Activated CD4-positive, alpha-beta T cell treated with anti-CD3 and anti-CD28 coated beads for 36 hours (primary cell): ENCODE results near the gene C10orf67. TPM values are rescaled to one million over a fixed set of nuclear protein-coding genes. Genes with fewer than 3 reads are reported as not detected.
"Not testable (repeated sequence)": the region's sequence is repeated elsewhere in the genome, so short reads cannot be mapped to it uniquely, and the experiment has no call there.

Source experiments
- ATAC-seq: fragments of 200-7000 bp; cut with Tn5 transposase; one replicate; pipeline ENCODE4 v1.10.0; 2021; ENCODE audit warnings: mild to moderate bottlenecking, moderate library complexity
- CTCF ChIA-PET: fragments of 350-600 bp; sonication (Branson Sonifier 250); formaldehyde crosslinking; loops from one replicate; lab custom pipeline; 2021; ENCODE audit warnings: antibody characterized with exemption; lab: Charles Lee
- POLR2A ChIA-PET: fragments of 350-600 bp; sonication (Branson Sonifier 250); formaldehyde crosslinking; loops from one replicate; lab custom pipeline; 2021; ENCODE audit warnings: antibody characterized with exemption, inconsistent platforms; lab: Charles Lee
- DNase-seq: peaks from one replicate; pipeline ENCODE4 v3.0.0-alpha.2; 2020
- H3K27ac Mint-ChIP-seq: one replicate; pipeline ENCODE4 v1.8.0; 2021; ENCODE audit warnings: mixed read lengths
- H3K27me3 Mint-ChIP-seq: one replicate; pipeline ENCODE4 v1.8.0; 2021; ENCODE audit warnings: mixed read lengths
- H3K36me3 Mint-ChIP-seq: one replicate; pipeline ENCODE4 v1.8.0; 2021; ENCODE audit warnings: low read depth, mixed read lengths
- H3K4me1 Mint-ChIP-seq: one replicate; pipeline ENCODE4 v1.8.0; 2021; ENCODE audit warnings: mixed read lengths
- H3K4me3 Mint-ChIP-seq: one replicate; pipeline ENCODE4 v1.8.0; 2021; ENCODE audit warnings: mild to moderate bottlenecking, moderate library complexity, mixed read lengths
- H3K9me3 Mint-ChIP-seq: one replicate; pipeline ENCODE4 v1.8.0; 2021; ENCODE audit warnings: low read depth, mixed read lengths
- intact Hi-C, 2 experiments: fragments of 100-400 bp; cut with DNase I in 1 of 2; cut with micrococcal nuclease in 1 of 2; formaldehyde crosslinking; loops; one replicate each; pipeline versions ENCODE4 v1.14.2 to v1.15.1; 2022 to 2024; cut with DNase I, micrococcal nuclease
- total RNA-seq, 2 experiments: library from RNA; stranded (reverse); gene quantifications; one replicate each; pipeline ENCODE4 v1.2.3, GENCODE V29; 2021

Gene C10orf67
- total RNA-seq, 2 experiments from 2014 or later = 0.16 to 0.41 TPM

DNA sequence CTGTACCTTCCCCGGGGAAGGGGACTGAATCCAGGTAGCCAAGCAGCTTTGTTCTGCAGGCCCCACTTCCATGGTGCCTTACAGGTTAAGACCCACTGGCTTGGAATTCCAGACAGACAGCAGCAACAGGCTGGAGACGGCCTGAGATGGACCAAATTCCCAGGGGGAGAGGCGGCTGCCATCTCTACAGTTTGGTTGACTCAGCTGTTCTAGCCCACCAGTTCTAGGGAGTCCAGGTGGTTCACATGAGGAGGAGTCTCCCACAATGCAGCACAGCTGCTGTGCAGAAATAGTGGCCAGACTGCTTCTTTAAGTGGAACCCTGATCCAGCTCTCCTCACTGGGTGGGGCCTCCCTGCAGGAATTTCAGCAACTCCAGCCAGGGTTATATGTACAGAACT lies 74.1 kb downstream of the C10orf67 start:
- intact Hi-C loops = no loop called here
- H3K9me3 Mint-ChIP-seq = peaks cover 12% of the 10 kb centered on the region
- ChIA-PET CTCF (no interaction called here), POLR2A (no interaction called here)
- H3K27me3 Mint-ChIP-seq = peaks cover 2% of the 10 kb centered on the region
- ATAC-seq = no peak
- no peaks in the 10 kb centered on the region for H3K36me3 Mint-ChIP-seq
- no peaks in the 10 kb centered on the region for H3K4me1 Mint-ChIP-seq
- DNase-seq = no peak
- no peak overlapping the region for H3K4me3 Mint-ChIP-seq
- no peak overlapping the region for H3K27ac Mint-ChIP-seq

DNA sequence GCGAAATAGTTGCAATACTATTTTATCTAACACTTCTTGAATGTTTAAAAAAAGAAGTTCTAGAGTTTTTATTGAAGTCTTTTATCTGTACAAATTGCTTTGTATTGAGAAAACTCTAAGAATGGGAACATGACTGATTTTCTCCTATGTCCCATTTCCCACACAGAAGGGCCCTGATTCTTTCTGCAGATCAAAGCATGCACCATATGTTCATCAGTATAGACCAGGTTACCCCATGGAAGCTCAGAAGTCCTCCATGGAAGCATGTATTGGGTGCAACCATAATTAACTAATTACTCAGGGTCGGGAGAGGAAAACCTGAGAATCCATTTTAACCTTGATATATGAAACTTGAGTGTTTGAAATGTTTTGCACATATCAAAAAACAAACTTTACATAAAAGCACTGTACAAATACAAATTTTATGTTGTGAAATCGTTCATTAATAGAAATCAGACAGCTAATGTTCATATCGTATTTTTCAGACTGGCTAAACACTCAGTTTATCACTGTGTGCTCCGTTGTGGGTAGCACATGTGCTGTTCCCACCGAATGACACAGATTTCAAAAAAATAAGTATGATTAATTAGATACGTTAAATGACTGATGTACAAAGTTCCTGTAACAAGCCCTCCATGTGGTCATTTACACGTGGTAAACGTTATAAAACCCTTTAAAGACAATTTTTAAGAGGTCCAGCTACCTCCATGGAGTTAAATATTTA lies 81.0 kb downstream of the C10orf67 start:
- intact Hi-C loops = no loop called here
- Mint-ChIP-seq H3K27ac (no peak overlapping the region), H3K4me1 (no peaks in the 10 kb centered on the region), H3K27me3 (peaks cover 12% of the 10 kb centered on the region), H3K4me3 (no peak overlapping the region), H3K36me3 (no peaks in the 10 kb centered on the region), H3K9me3 (no peaks in the 10 kb centered on the region)
- ChIA-PET CTCF (interaction anchor here (1.0 kb wide), 1 partner anchor 106 kb away, joined by 3 read pairs; no protein-coding TSS in a partner anchor), POLR2A (no interaction called here)
- ATAC-seq (no peak), DNase-seq (no peak)

DNA sequence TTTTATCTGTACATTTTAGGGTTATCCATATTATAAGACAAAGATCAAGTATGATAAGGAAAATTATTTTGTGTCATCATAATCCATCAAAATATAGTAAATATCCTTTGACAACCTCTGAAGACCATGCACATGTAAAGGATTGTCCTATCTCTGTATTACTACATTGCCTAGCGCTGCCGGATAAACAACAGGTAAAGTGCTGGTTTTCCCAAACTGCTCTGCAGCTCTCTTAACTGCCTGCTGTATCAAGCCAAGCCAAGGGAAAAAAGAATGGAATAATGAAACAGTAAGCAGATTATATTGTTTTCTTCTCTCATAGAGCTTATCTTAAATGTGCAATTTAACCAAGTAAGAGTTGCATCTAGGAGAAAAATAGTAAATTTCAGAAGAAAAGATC lies 81.7 kb downstream of the C10orf67 start:
- Mint-ChIP-seq H3K9me3 (no peaks in the 10 kb centered on the region), H3K27me3 (peaks cover 11% of the 10 kb centered on the region), H3K4me1 (no peaks in the 10 kb centered on the region), H3K36me3 (no peaks in the 10 kb centered on the region), H3K4me3 (no peak overlapping the region), H3K27ac (no peak overlapping the region)
- ATAC-seq (no peak), DNase-seq (no peak)
- ChIA-PET CTCF (no interaction called here), POLR2A (no interaction called here)
- intact Hi-C loops = no loop called here

DNA sequence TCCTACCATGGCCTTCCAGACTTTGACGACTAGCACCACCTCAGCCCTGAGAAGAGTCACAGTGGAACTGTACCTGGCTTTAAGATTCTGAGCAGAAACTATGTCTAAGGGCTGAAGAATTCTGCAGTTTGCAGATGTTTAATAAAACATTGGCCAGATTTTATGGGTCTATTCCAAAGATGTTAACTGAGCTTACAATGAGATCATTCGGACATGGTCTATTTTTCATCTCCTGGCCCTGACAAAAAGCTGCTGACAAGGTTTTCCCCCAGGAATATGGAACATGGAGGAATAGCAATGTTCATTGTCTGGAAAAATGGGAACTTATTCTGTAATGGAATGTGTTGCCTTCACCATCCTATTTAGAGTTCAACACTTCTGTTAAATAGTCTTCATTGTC lies 86.1 kb downstream of the C10orf67 start:
- H3K27me3 Mint-ChIP-seq = peaks cover 15% of the 10 kb centered on the region
- ATAC-seq = no peak
- no peaks in the 10 kb centered on the region for H3K4me1 Mint-ChIP-seq
- H3K27ac Mint-ChIP-seq = no peak overlapping the region
- ChIA-PET CTCF (no interaction called here), POLR2A (no interaction called here)
- intact Hi-C loops = no loop called here
- no peak overlapping the region for H3K4me3 Mint-ChIP-seq
- H3K36me3 Mint-ChIP-seq = no peaks in the 10 kb centered on the region
- no peak for DNase-seq
- H3K9me3 Mint-ChIP-seq = no peaks in the 10 kb centered on the region

DNA sequence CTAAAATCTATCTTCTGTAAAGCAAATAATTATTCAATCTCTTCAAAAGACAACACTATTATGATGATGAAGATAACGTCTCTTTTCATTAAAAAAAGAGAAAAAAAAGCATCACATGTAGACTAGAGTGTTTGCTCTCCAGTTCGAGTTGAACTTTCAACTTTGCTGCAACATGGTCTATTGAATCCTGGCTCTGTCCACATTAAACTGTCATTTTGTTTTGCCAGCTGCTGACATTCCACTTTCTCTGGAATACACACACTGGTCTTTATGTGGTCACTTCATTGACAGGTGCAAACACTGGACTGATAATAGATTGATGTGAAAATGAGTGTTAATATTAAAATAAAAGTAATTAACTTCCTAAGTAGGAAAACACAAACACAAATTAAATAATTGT lies 90.8 kb downstream of the C10orf67 start:
- no peak overlapping the region for H3K27ac Mint-ChIP-seq
- ATAC-seq (no peak), DNase-seq (no peak)
- H3K4me1 Mint-ChIP-seq = no peaks in the 10 kb centered on the region
- H3K36me3 Mint-ChIP-seq = no peaks in the 10 kb centered on the region
- CTCF ChIA-PET = no interaction called here
- H3K27me3 Mint-ChIP-seq = peaks cover 11% of the 10 kb centered on the region
- POLR2A ChIA-PET = no interaction called here
- no peak overlapping the region for H3K4me3 Mint-ChIP-seq
- no peaks in the 10 kb centered on the region for H3K9me3 Mint-ChIP-seq
- intact Hi-C loops = no loop called here

DNA sequence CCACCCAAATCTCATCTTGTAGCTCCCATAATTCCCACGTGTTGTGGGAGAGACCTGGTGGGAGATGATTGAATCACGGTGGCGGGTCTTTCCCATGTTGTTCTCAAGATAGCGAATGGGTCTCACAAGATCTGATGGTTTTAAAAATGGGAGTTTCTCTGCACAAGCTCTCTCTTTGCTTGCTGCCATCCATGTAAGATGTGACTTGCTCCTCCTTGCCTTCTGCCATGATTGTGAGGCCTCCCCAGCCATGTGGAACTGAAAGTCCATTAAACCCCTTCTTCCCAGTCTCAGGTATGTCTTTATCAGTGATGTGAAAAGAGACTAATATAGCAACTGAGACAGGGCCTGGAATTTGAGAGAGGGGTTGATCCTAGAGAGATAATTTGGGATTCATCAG lies 91.7 kb downstream of the C10orf67 start:
- H3K36me3 Mint-ChIP-seq, H3K4me3 Mint-ChIP-seq, H3K4me1 Mint-ChIP-seq, H3K27ac Mint-ChIP-seq, ATAC-seq, DNase-seq, intact Hi-C loops, POLR2A ChIA-PET, H3K9me3 Mint-ChIP-seq: not testable (repeated sequence)
- peaks cover 17% of the 10 kb centered on the region for H3K27me3 Mint-ChIP-seq
- CTCF ChIA-PET = interaction anchor here (0.7 to 1.3 kb wide), 2 partner anchors 17 to 62 kb away, joined by 3 read pairs; no protein-coding TSS in a partner anchor

DNA sequence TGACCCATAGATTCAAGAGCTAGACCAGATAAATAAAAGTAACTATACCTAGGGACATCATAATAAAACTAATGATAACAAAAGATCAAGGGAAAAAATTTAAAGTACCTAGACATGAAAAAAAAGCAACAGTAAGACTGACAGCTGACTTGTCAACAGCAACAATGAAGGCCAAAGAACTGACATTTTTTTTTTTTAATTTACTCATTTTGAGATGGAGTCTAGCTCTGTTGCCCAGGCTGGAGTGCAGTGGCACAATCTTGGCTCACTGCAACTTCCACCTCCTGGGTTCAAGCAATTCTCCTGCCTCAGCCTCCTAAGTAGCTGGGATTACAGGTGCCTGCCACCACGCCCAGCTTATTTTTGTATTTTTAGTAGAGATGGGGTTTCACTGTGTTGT lies 102.8 kb downstream of the C10orf67 start:
- H3K36me3 Mint-ChIP-seq, H3K27ac Mint-ChIP-seq, CTCF ChIA-PET, DNase-seq, ATAC-seq, intact Hi-C loops, H3K4me3 Mint-ChIP-seq, POLR2A ChIA-PET, H3K4me1 Mint-ChIP-seq, H3K27me3 Mint-ChIP-seq: not testable (repeated sequence)
- H3K9me3 Mint-ChIP-seq = peaks cover 11% of the 10 kb centered on the region

DNA sequence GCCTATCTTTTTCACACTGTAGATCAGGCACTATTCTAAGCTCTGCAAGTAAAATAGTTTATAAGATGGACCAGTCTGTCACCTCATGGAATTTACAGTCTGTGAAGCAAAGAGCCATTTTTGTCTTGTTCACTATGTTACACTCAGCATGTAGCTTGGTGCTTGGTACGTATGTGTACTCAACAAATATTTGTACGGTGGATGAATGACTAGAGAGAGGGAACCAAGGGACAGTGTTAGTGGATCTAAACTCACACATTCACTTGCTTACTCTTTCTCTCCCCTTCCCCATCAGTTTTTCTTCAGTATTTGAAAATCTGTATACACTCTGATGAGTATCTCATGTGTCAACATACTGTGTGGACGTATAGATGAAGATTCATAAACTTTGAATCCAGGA lies 106.6 kb downstream of the C10orf67 start:
- Mint-ChIP-seq H3K36me3 (no peaks in the 10 kb centered on the region), H3K27me3 (peaks cover 8% of the 10 kb centered on the region), H3K4me1 (no peaks in the 10 kb centered on the region), H3K27ac (no peak overlapping the region), H3K4me3 (no peak overlapping the region), H3K9me3 (peaks cover 3% of the 10 kb centered on the region)
- no peak for ATAC-seq
- CTCF ChIA-PET = interaction anchor here (1.7 kb wide), 1 partner anchor 12 kb away, joined by 3 read pairs; no protein-coding TSS in a partner anchor
- no peak for DNase-seq
- intact Hi-C loops = no loop called here
- POLR2A ChIA-PET = no interaction called here

DNA sequence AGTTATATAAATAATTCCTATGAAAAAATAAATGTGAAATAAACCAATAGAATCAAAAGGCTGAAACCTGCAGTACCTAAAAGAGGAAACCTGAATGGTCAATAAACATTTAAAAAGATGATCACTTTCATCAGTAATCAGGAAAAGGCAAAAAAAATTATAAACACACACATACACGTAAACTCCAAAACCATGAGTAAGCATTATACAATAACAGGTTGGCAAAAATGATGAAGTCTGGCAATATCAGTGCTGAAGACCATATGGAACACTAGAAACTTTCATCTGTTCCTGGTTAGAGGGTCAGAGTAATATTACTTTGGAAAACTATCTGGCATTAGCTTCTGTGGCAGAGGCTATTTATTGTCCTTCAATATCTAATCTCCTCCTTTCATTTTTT lies 114.0 kb downstream of the C10orf67 start:
- Mint-ChIP-seq H3K36me3 (no peaks in the 10 kb centered on the region), H3K9me3 (no peaks in the 10 kb centered on the region), H3K27me3 (peaks cover 6% of the 10 kb centered on the region), H3K4me1 (no peaks in the 10 kb centered on the region), H3K4me3 (no peak overlapping the region), H3K27ac (no peak overlapping the region)
- intact Hi-C loops = no loop called here
- CTCF ChIA-PET = no interaction called here
- POLR2A ChIA-PET = no interaction called here
- ATAC-seq = no peak
- DNase-seq = no peak

DNA sequence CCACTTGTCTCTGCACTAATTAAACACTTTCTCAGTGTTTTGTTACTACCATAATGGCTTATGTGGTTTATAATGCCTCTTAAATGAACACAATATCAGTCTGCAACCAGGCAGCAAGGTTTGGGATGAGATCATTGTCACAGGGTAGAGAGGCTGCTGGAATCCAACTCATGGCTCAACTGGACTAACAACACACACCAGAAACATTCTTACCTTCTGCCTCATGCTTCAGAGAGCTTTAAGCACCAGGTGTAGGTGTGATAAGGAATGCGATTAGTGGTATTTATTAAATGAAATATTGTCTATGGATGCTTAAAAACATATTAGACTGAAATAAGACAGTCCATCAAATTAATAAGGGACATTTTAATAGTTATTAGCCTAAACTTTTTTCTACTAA lies 127.1 kb downstream of the C10orf67 start:
- Mint-ChIP-seq H3K9me3 (no peaks in the 10 kb centered on the region), H3K27ac (no peak overlapping the region), H3K27me3 (peaks cover 19% of the 10 kb centered on the region), H3K4me3 (no peak overlapping the region), H3K36me3 (no peaks in the 10 kb centered on the region), H3K4me1 (no peaks in the 10 kb centered on the region)
- CTCF ChIA-PET = no interaction called here
- intact Hi-C loops = no loop called here
- POLR2A ChIA-PET = no interaction called here
- ATAC-seq = no peak
- DNase-seq = no peak

DNA sequence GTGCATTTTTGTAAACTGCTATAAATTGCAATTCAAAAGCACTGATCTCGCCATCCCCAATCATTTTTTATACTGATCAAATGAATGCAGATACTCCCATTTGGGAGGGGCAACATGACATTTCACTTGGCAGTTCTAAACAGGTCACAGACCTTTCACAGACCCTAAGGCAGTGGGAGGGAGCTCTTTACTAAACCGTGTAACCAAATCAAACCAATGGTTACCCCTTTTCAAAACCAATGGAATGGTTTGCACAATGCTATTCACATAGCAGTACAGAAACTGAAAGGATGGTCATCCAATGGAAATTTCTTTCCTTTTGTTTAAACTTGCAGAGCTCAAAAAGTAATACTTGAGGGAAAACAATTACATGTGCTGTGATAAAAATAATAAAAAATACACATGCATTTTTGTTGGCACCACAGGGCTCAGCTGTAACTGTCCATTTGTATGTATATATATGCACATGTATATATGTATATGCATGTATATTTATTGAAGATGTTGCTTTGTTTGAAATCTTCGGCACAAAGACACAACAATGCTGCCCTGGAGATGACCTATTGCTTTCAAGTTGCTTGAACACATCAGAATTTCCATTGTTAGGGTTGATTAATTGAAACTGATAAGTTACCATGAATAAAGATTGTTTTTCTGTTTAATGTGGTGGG lies 138.5 kb downstream of the C10orf67 start:
- Mint-ChIP-seq H3K4me3 (no peak overlapping the region), H3K9me3 (no peaks in the 10 kb centered on the region), H3K4me1 (no peaks in the 10 kb centered on the region), H3K27ac (no peak overlapping the region), H3K27me3 (peaks cover 54% of the 10 kb centered on the region), H3K36me3 (no peaks in the 10 kb centered on the region)
- intact Hi-C loops = no loop called here
- ChIA-PET POLR2A (no interaction called here), CTCF (no interaction called here)
- DNase-seq = no peak
- no peak for ATAC-seq

DNA sequence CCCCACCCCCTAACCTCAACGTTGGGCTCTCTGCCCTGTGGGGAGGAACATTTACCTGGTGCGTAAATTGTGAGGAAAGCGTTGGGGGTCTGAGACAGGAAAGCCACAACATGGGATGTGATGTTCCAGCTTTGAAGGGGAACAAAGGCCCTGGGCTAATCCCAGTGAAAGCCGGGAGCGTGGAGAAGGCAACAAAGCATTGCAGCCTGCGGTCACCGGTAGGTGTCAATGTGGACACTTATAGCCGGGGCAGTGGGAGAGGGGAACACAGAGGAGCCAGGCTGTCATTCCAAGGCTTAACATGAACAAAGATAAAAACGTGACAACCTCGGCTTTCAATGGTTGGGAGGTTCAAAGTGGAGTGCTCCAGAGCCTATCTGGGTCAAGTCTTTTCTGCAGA lies 139.8 kb downstream of the C10orf67 start:
- H3K4me3 Mint-ChIP-seq = no peak overlapping the region
- H3K9me3 Mint-ChIP-seq = no peaks in the 10 kb centered on the region
- H3K36me3 Mint-ChIP-seq = no peaks in the 10 kb centered on the region
- DNase-seq (no peak), ATAC-seq (no peak)
- no peaks in the 10 kb centered on the region for H3K4me1 Mint-ChIP-seq
- POLR2A ChIA-PET = no interaction called here
- CTCF ChIA-PET = no interaction called here
- no peak overlapping the region for H3K27ac Mint-ChIP-seq
- intact Hi-C loops = loop anchor here in 1 of 2 experiments (5.0 kb wide), 1 partner anchor 488 kb away; no protein-coding TSS in a partner anchor
- H3K27me3 Mint-ChIP-seq = peaks cover 63% of the 10 kb centered on the region
